ENCODE data around the gene PCED1B.
"Not testable (repeated sequence)": the region's sequence is repeated elsewhere in the genome, so short reads cannot be mapped to it uniquely, and the experiment has no call there.

PCED1B gene

GRCh38 chr12:47242426-47242825, 163.0 kb downstream of the PCED1B start:
- no peak for DNase-seq

DNA sequence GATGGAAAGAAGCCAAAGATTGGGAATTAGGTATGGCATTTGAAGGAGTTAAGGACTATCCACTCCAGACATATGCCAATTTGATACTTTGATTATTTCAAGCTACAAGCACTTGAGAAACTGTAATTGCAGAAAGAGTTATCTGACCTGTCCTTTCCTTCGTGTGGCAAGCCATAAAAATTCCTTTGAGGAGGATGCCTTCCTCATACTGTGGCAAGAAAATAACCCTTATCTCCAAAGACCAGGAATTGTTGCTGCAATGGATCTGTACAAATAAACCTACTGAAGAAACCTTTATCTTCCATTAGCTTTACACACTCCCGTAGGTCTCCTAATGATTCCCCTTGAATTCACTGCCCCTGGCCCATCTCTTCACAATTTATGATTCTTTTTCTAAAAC, 165.4 kb downstream of the PCED1B start:
- no peak for DNase-seq

- no peak for DNase-seq
These were observed 166.2 kb downstream of the PCED1B start for GRCh38 chr12:47245623-47246022.

DNA sequence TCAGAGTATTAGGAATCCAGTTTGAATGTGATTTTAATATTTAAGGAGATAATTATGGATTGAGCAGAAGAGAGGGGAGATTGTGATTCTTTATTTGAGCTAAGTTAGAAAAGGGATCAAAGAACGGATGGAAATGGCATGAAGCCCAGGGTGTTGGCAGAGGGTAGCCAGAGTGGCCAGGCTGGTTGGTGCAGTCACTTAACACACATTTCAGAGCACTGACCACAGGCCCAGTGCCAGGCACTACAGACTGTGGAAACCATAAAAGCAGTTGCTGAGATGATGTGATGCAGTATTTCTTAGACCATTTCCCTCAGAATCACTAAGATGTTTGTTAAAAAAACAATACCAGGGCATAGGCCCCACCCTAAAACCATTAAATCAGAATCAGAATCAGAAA, 168.0 kb downstream of the PCED1B start:
- no peak for DNase-seq

GRCh38 chr12:47249082-47249481, 169.7 kb downstream of the PCED1B start:
- no peak for DNase-seq

- no peak for DNase-seq
These were observed 170.4 kb downstream of the PCED1B start for GRCh38 chr12:47249719-47250357.

GRCh38 chr12:47251919-47252318, 172.5 kb downstream of the PCED1B start:
- no peak for DNase-seq

GRCh38 chr12:47264951-47265350, 185.5 kb downstream of the PCED1B start:
- DNase-seq, result no peak

GRCh38 chr12:47265391-47265790, 186.0 kb downstream of the PCED1B start:
- no peak for DNase-seq

GRCh38 chr12:47267571-47267970, 188.2 kb downstream of the PCED1B start:
- no peak for DNase-seq

DNA sequence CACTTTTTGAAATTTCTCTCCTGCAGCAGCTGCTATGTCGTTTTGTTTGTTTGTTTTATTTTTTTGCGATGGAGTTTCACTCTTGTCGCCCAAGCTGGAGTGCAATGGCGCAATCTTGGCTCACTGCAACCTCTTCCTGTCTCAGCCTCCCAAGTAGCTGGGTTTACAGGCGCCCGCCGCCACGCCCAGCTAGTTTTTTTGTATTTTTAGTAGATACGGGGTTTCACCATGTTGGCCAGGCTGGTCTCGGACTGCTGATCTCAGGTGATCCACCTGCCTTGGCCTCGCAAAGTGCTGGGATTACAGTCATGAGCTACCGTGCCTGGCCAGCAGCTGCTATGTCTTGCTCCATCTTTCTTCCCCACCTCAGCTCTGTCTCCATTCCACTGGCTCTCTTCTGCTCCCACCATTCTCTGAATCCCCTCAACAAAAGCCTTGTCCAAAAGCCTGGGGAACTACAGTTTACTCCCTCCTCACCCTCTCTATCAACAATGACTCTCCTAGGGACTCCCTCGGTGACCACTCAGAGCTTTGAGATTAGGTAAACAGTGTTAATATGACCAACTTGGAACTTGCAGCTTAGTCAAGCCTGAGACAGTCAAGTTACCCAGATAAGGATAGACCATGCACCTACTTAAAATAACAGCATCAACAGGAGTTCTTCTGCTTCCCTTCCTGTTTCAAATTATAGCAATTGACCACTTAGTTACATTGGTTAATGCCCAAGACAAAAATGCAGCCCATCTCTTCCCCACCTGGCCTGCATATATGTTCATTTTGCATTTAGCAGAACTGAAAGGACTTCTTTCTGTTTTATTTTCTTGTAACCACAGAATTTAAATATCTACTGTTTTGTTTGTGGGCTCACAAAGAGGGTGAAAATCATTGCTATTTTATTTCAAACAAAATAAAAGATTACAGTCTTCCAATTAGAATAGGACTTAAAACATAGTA, 189.4 kb downstream of the PCED1B start:
- DNase-seq, result no peak

GRCh38 chr12:47269916-47270315, 190.5 kb downstream of the PCED1B start:
- no peak for DNase-seq

DNA sequence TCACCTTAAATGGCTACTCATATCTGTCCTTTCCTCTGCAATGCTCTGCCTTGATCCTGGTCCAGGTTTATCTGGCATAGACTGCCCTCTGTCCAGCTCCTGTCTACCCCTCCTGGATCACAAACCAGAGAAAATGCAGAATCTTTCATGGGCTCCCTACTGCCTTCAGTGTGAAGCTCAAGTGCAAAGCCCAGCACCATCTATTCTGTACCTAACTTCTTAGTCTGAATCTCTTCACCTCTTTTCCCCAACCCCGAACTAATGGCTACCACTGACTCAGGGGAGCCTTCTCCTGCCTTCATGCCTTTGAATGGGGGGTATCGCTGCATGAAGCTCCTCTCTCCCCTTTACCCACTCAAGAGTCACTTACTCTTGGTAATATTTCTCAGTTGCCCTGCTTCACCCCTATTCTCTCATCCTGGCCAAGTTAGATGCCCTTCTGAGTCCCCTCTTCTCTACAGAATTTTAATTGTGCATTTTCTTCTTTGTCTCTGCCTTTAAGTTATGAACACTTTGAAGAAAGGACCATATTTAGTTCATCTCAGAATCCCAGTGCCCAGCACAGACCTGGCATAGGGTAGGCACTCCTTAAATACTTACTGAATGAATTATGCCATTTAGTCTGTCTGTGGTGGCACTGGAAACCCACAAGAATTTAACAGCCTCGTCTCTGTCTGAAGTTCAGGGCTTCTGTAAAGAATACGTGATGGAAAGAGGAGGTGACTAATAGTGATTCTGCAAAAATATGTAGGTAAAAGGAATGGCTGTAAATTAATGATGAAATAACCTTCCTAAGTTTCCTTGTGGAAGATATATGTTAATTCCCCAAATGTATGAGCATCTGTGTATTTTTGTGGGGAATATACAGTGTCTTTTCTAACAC, 191.6 kb downstream of the PCED1B start:
- DNase-seq, result no peak

DNA sequence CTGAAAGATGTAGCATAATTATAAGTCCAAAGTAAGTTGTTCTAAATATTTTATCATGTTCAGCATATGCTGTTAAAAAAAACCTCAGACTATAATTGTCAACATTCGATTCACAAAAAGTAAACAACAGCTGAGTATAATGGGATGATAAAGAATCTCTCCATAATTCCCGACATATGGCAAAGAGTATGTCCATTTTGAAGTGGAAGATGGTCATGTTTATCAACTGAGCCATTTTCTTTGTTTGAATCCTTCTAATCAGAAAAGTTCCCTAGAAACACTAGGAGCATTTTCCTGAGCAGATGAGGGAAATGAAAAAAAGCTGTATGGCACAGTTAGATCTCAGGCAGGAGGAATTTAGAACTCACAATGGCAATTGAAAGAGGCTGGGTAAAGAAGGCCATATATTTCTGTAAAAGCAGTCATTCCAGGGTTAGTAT, 192.4 kb downstream of the PCED1B start:
- no peak for DNase-seq

DNA sequence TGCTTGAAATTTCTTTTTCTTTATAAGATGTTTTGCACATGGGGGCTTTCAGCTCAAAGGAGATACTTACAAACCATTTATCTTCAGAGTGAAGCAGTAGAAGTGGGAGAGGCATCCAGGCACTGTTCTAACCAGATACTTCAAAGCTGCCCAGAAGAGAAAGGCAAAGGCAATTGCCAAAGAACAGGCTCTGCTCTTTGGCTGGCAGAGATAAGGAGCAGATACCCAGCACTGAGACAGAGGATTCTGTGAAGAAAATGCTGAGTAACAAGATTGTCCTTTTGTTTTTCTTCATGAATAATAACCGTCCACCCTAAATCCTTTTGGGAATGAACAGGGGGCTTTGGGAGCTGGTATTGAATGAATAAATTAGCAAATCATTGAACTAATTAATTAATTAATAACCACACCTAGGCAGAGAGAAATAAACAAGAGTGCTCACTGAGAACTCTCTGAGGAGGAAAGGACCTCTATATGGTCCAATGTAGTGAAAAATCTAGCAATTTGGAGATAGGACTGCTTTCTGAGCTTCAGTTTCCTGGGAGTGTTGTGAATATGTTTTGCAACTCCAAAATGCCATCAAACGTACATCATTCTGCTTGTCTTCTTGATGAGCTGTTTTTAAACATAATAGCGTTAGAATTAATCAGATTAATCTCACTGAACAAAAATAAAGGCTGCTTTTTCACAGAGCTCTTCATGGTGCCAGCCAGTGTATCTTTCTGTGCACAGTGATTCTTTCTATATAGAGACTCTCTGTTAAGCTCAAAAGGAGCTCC, 193.2 kb downstream of the PCED1B start:
- no peak for DNase-seq

DNA sequence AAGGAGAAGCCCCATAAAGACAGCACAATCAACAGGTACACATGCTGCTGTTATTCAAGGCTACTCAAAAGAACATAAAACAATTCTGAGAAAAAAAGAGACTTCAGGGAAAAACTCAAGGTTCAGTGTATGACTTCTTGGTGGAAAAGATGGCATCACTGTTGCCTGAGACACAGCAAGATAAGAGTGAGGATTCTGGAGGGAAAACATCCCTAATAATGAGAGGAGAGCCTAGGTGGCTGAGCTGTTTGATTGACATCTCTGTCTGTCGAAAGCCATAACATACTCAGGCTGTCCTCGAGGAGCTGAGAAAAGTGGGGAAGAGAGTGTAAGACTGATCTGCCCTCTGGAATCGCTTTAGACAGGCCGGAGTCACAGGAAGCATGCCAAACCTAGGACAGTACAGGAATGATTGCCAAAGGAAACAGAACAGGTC, 193.8 kb downstream of the PCED1B start:
- no peak for DNase-seq

DNA sequence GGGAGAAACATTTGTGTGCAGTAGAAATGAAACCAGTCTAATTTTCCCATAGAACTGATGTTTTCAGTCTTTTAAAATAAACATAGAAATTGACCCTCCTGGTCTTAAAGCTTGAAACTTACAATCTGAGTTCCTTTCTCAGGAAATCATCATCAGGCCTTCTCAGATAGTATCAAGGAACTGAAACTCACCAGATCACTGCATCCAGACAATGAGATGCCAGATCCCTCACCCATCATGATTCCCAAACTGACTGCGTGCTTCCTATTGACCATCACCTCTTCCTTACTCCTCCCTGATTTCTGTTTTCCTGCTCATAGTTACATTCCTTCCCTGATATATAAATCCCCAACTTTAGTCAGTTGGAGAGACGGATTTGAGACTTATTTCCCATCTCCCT, 195.3 kb downstream of the PCED1B start:
- DNase-seq, result no peak

DNA sequence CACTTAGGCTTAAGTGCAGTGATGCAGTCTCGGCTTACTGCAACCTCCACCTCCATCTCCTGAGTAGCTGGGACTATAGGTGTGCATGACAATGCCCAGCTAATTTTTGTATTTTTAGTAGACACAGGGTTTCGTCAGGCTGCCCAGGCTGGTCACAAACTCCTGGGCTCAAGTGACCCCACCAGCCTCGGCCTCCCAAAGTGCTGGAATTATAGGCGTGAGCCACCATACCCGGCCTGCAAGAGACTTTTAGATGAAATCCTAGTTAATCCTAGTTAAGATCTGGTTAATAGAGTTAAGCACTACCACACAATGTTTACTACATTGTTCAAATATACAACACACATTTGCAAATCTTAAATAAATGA, 196.8 kb downstream of the PCED1B start:
- no peak for DNase-seq

- DNase-seq, result no peak
These were observed 197.3 kb downstream of the PCED1B start for GRCh38 chr12:47276621-47277309.

GRCh38 chr12:47277972-47278448, 198.6 kb downstream of the PCED1B start:
- no peak for DNase-seq

DNA sequence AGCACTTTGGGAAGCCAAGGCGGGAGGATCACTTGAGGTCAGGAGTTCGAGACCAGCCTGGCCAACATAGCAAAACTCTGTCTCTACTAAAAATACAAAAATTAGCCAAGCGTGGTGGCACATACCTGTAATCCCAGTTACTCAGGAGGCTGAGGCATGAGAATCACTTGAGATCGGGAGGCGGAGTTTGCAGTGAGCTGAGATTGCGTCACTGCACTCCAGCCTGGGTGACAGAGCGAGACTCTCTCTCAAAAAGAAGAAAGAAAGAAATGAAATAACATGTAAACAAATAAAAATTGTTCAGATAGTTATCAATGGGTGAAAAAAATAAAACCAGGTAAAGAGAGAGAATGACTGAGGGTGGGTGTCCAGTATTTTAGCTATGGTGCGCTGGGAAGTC, 200.3 kb downstream of the PCED1B start:
- DNase-seq, result not testable (repeated sequence)

Data from NCI-H446 (cell line).